ENCODE data around the gene PCED1A. TPM values are rescaled to one million over a fixed set of nuclear protein-coding genes. Genes with fewer than 3 reads are reported as not detected.
A peak's percentile ranks its signal among the peaks of the same experiment; 100 is the strongest.

The PCED1A gene
- total and polyA plus RNA-seq, 2 donors (not counting 3 experiments of a cell fraction or from before 2014, with no cell fraction given): 20.1 to 32.0 TPM

GRCh38 chr20:2871661-2872458 is 31.4 kb upstream of the PCED1A start:
- Histone ChIP-seq H3K4me3 (replicated peaks in 1 of 3; ENCODE audit: insufficient read depth in 1 of 3, low read depth in 1 of 3, low read length in 3 of 3) (peak overlapping the region; percentile 17 to 64 (median 55)), H3K36me3 (ENCODE audit: control insufficient read depth in 2 of 2, extremely low read depth in 1 of 2, insufficient read depth in 2 of 2, low read length in 2 of 2) (no peaks in the 10 kb centered on the region), H3K9ac (replicated peaks; ENCODE audit: extremely low read depth, insufficient read depth, low read length) (peak overlapping the region; percentile 35), H2AFZ (ENCODE audit: low read depth, low read length) (peak overlapping the region; percentile 86), H3K4me1 (ENCODE audit: control insufficient read depth, extremely low read depth, insufficient read depth, low read length) (peaks cover 35% of the 10 kb centered on the region), H3K9me1 (replicated peaks; ENCODE audit: control insufficient read depth, extremely low read depth, insufficient read depth, low read length) (no peaks in the 10 kb centered on the region), H3K9me3 (replicated peaks; ENCODE audit: control insufficient read depth, insufficient read depth, low read length) (no peaks in the 10 kb centered on the region), H3K4me2 (ENCODE audit: insufficient read depth, low read length) (peak overlapping the region; percentile 69), H3K27ac (ENCODE audit: insufficient read depth, low read depth, low read length) (peak overlapping the region; percentile 4), H3K27me3 (ENCODE audit: control insufficient read depth in 2 of 2, insufficient read depth in 2 of 2, low read length in 2 of 2) (no peaks in the 10 kb centered on the region), H3K79me2 (ENCODE audit: control insufficient read depth, insufficient read depth, low read length) (peaks cover 31% of the 10 kb centered on the region), H4K20me1 (replicated peaks; ENCODE audit: control insufficient read depth, extremely low read depth, insufficient read depth, low read length) (no peaks in the 10 kb centered on the region)
- TF ChIP-seq EZH2 (IDR thresholded peaks at IDR 0.05; ENCODE audit: borderline replicate concordance, low read depth, low read length, severe bottlenecking) (no peak), GATA2 (IDR thresholded peaks at IDR 0.05; ENCODE audit: insufficient read depth, insufficient read length, low read depth, low read length) (no peak), FOS (IDR thresholded peaks at IDR 0.05; ENCODE audit: borderline replicate concordance, insufficient read depth, low read length) (no peak), MYC (IDR thresholded peaks at IDR 0.05; ENCODE audit: low read depth, low read length) (no peak)
- POLR2A ChIA-PET: interaction anchor here (0.6 to 0.7 kb wide), 2 partner anchors 33 to 343 kb away, joined by 4 read pairs; no protein-coding TSS in a partner anchor
- BruUV-seq (replicated peaks): no TSS peak
- intact Hi-C loops (cut with micrococcal nuclease) (loop anchor here (2.0 to 5.0 kb wide), 5 partner anchors 31 to 175 kb away; partner anchors contain the start of genes MRPS26, PCED1A and VPS16), dilution Hi-C loops (cut with MboI; ENCODE audit: extremely low pct_ligation_motif_present, low sequenced_read_pairs) (no loop called here)
- DNase-seq (ENCODE audit: low read depth, low spot score) (no peak), FAIRE-seq (peak; percentile 21)
- CTCF ChIA-PET: interaction anchor here (1.3 kb wide), 1 partner anchor 20 kb away, joined by 4 read pairs; no protein-coding TSS in a partner anchor

GRCh38 chr20:2871111-2871465 is 30.6 kb upstream of the PCED1A start:
- Histone ChIP-seq H3K79me2 (ENCODE audit: control insufficient read depth, insufficient read depth, low read length) (peaks cover 23% of the 10 kb centered on the region), H3K4me1 (ENCODE audit: control insufficient read depth, extremely low read depth, insufficient read depth, low read length) (peaks cover 35% of the 10 kb centered on the region), H3K27me3 (ENCODE audit: control insufficient read depth in 2 of 2, insufficient read depth in 2 of 2, low read length in 2 of 2) (no peaks in the 10 kb centered on the region), H3K9me1 (replicated peaks; ENCODE audit: control insufficient read depth, extremely low read depth, insufficient read depth, low read length) (no peaks in the 10 kb centered on the region), H3K4me3 (replicated peaks in 1 of 3; ENCODE audit: insufficient read depth in 1 of 3, low read depth in 1 of 3, low read length in 3 of 3) (no peak overlapping the region), H2AFZ (ENCODE audit: low read depth, low read length) (no peak overlapping the region), H3K36me3 (ENCODE audit: control insufficient read depth in 2 of 2, extremely low read depth in 1 of 2, insufficient read depth in 2 of 2, low read length in 2 of 2) (peaks cover 0 to 4% of the 10 kb centered on the region in 2 experiments), H3K9me3 (replicated peaks; ENCODE audit: control insufficient read depth, insufficient read depth, low read length) (no peaks in the 10 kb centered on the region), H3K4me2 (ENCODE audit: insufficient read depth, low read length) (peak overlapping the region; percentile 68), H4K20me1 (replicated peaks; ENCODE audit: control insufficient read depth, extremely low read depth, insufficient read depth, low read length) (no peaks in the 10 kb centered on the region), H3K9ac (replicated peaks; ENCODE audit: extremely low read depth, insufficient read depth, low read length) (no peak overlapping the region), H3K27ac (ENCODE audit: insufficient read depth, low read depth, low read length) (peak overlapping the region; percentile 89)
- ChIA-PET CTCF (interaction anchor here (0.7 to 1.3 kb wide), 3 partner anchors 19 to 103 kb away, joined by 3 to 5 read pairs (median 4); no protein-coding TSS in a partner anchor), POLR2A (no interaction called here)
- BruUV-seq (replicated peaks): no TSS peak
- TF ChIP-seq GATA2 (IDR thresholded peaks at IDR 0.05; ENCODE audit: insufficient read depth, insufficient read length, low read depth, low read length): no peak
- TF ChIP-seq FOS (IDR thresholded peaks at IDR 0.05; ENCODE audit: borderline replicate concordance, insufficient read depth, low read length): no peak
- no peak for TF ChIP-seq EZH2 (IDR thresholded peaks at IDR 0.05; ENCODE audit: borderline replicate concordance, low read depth, low read length, severe bottlenecking)
- no peak for TF ChIP-seq JUN (IDR thresholded peaks at IDR 0.05; ENCODE audit: borderline replicate concordance, insufficient read depth, insufficient read length, low read depth)
- TF ChIP-seq MAX (IDR thresholded peaks at IDR 0.05; ENCODE audit: insufficient read depth, insufficient read length): no peak
- TF ChIP-seq POLR2A (IDR thresholded peaks at IDR 0.05; ENCODE audit: low read depth, low read length): no peak
- DNase-seq (ENCODE audit: low read depth, low spot score) (peak; percentile 25), FAIRE-seq (no peak)
- dilution Hi-C loops (cut with MboI; ENCODE audit: extremely low pct_ligation_motif_present, low sequenced_read_pairs) (no loop called here), intact Hi-C loops (cut with micrococcal nuclease) (loop anchor here (5.0 kb wide), 4 partner anchors 111 to 176 kb away; partner anchors contain the start of gene MRPS26)

Measured in endothelial cell of umbilical vein (primary cell).